IPS-20b (cell line): Measurements from ENCODE around the gene UNC80.

Experiments used
- H3K27ac ChIP-seq: one replicate; pipeline ENCODE4 v1.5.1; 2013; ENCODE audit warnings: low read length
- H3K27me3 ChIP-seq: 2 replicates; pipeline ENCODE4 v1.6.1; 2013; ENCODE audit warnings: mild to moderate bottlenecking, low read length, inconsistent platforms; ENCODE audit not compliant: insufficient read depth
- H3K36me3 ChIP-seq: 2 replicates; pipeline ENCODE4 v1.6.1; 2013; ENCODE audit warnings: low read depth, mild to moderate bottlenecking, inconsistent platforms, low read length, moderate library complexity; ENCODE audit not compliant: insufficient read depth
- H3K4me1 ChIP-seq: 2 replicates; pipeline ENCODE4 v1.6.1; 2013; ENCODE audit warnings: mild to moderate bottlenecking, control low read depth, inconsistent platforms, low read length, moderate library complexity; ENCODE audit not compliant: insufficient read depth
- H3K4me3 ChIP-seq: 2 replicates; pipeline ENCODE4 v1.5.1; 2013; ENCODE audit warnings: mild to moderate bottlenecking, low read length, inconsistent platforms
- H3K9ac ChIP-seq: 2 replicates; pipeline ENCODE4 v1.6.1; 2013; ENCODE audit warnings: low read depth, mild to moderate bottlenecking, inconsistent platforms, low read length, moderate library complexity
- H3K9me3 ChIP-seq: 2 replicates; pipeline ENCODE4 v1.6.1; 2013; ENCODE audit warnings: mild to moderate bottlenecking, low read depth, low read length, inconsistent platforms; ENCODE audit not compliant: insufficient read depth

Gene UNC80

DNA sequence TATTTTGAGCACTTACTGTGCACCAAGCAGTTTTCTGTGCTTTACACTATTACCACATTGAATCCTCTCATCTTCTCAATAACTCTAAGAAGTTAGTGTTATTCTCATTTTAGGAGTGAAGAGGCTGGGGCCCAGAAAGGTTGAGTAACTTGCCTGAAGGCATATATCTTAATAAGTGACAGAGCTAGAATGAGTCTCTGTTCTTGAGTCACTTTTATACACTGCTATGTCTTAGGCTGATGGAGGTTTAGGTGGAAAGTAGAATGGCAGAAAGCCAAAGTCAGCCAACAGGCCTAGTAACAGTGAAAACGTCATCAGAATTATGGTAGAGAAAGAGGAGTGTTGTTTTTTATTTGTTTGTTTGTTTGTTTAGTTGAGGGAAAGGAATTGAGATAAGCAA, 202.9 kb downstream of the UNC80 start:
- H3K9ac ChIP-seq = no peak overlapping the region
- no peaks in the 10 kb centered on the region for H3K27me3 ChIP-seq
- no peaks in the 10 kb centered on the region for H3K9me3 ChIP-seq
- no peaks in the 10 kb centered on the region for H3K36me3 ChIP-seq
- no peak overlapping the region for H3K27ac ChIP-seq
- no peak overlapping the region for H3K4me3 ChIP-seq
- no peaks in the 10 kb centered on the region for H3K4me1 ChIP-seq

DNA sequence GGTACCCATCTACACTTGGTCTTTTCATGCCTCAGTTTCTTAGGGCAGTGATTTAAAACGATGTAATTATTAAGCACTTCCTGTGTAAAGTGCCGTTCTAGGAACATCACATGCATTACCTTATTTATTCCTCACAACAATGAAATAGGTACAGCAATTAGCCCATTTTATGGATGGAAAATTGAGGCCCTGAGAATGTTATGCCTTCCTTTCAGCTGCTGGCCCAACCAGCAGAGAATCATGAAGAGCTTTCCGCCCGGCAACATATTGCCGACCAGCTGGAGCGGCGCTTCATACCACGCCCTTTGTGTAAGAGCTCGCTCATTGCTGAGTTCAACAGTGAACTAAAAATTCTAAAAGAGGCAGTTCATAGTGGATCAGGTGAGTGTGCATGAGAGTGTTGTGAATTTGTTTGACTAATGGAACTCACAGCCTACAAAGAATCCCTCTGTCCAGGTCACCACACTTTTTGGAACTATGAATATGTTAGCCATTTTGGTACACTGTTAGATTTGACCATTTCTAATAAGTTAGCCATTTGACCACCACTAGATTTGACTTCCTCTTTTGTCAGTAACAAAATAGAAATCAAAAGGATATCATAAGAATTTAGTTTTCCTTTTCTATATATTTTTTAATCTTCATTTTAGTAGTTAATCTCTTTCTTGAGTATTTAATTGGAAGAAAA, 205.2 kb downstream of the UNC80 start:
- Histone ChIP-seq H3K36me3 (no peaks in the 10 kb centered on the region), H3K4me1 (no peaks in the 10 kb centered on the region), H3K27ac (no peak overlapping the region)

GRCh38 chr2:209977386-209978239, 206.0 kb downstream of the UNC80 start:
- Histone ChIP-seq H3K4me3 (no peak overlapping the region), H3K36me3 (no peaks in the 10 kb centered on the region), H3K9me3 (no peaks in the 10 kb centered on the region), H3K4me1 (no peaks in the 10 kb centered on the region), H3K9ac (no peak overlapping the region), H3K27me3 (no peaks in the 10 kb centered on the region), H3K27ac (no peak overlapping the region)

More for the DNA sequence above, 205.2 kb downstream of the UNC80 start:
- Histone ChIP-seq H3K27me3 (no peaks in the 10 kb centered on the region), H3K9me3 (no peaks in the 10 kb centered on the region), H3K9ac (no peak overlapping the region), H3K4me3 (no peak overlapping the region)

DNA sequence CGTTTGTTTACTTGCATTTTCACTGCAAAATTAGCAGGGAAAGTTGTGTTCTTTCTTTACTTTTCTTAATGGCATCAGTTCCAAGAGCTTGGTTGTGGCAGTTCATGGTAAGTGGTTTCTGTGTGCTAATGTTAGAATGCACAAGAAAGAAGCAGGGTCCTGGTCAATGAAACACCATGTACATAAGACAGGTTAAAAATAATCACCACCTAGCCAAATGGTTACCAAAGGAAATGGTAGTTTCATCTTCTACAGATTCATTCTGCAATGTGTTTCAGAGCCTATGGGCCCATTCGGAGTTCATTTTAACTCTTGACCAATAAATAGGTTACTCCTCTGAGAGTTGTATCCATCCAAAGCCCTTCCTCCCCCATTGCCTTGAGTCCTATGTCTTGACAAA, 212.7 kb downstream of the UNC80 start:
- Histone ChIP-seq H3K4me3 (no peak overlapping the region), H3K9ac (no peak overlapping the region), H3K27ac (no peak overlapping the region), H3K4me1 (no peaks in the 10 kb centered on the region), H3K9me3 (no peaks in the 10 kb centered on the region), H3K27me3 (no peaks in the 10 kb centered on the region), H3K36me3 (no peaks in the 10 kb centered on the region)

DNA sequence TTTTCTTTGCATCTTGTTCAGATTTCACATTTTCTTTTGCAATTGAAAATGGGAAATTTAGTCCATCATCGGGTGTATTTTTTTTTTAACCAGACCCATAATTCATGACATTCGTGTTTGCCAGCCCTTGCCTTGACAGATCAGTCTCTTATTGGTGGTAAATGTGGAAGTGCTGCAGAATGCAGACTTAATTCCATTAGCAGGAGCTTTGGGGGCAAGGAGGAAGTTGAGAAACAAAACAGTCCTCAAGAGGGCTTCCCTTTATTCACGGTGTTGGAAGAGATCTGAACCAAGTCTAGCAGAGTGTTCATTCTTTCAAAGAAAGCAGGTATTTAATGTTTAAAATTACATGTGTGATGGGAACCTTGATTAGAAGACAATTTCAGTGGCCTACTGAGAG, 214.2 kb downstream of the UNC80 start:
- Histone ChIP-seq H3K36me3 (no peaks in the 10 kb centered on the region), H3K9ac (no peak overlapping the region), H3K27me3 (no peaks in the 10 kb centered on the region), H3K9me3 (no peaks in the 10 kb centered on the region), H3K4me1 (no peaks in the 10 kb centered on the region), H3K27ac (no peak overlapping the region), H3K4me3 (no peak overlapping the region)

GRCh38 chr2:209986415-209986814, 214.8 kb downstream of the UNC80 start:
- Histone ChIP-seq H3K27ac (no peak overlapping the region), H3K27me3 (no peaks in the 10 kb centered on the region), H3K9ac (no peak overlapping the region), H3K4me1 (no peaks in the 10 kb centered on the region), H3K4me3 (no peak overlapping the region), H3K9me3 (no peaks in the 10 kb centered on the region), H3K36me3 (no peaks in the 10 kb centered on the region)

GRCh38 chr2:209988010-209988409, 216.4 kb downstream of the UNC80 start:
- H3K4me1 ChIP-seq = no peaks in the 10 kb centered on the region
- no peaks in the 10 kb centered on the region for H3K36me3 ChIP-seq
- H3K27ac ChIP-seq = no peak overlapping the region
- no peak overlapping the region for H3K9ac ChIP-seq
- no peak overlapping the region for H3K4me3 ChIP-seq
- no peaks in the 10 kb centered on the region for H3K9me3 ChIP-seq
- H3K27me3 ChIP-seq = no peaks in the 10 kb centered on the region

DNA sequence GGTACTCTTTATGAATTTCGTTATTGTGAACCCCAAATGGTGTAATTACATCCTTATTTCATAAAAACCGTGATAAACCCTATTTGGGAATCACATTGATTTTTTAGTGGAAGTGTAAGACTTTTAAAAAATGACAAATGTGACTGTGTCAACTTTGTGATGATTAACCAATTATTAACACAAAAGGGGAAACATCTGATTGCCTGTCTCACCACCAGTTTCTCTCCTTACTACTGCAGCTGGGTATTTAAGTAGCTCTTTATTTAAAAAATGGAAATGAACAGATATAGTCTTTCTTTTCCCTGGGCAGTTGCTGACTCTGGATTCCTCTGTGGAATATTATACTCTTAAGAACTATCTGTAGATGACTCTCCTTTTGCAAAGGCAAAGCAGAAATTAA, 219.2 kb downstream of the UNC80 start:
- H3K9ac ChIP-seq = no peak overlapping the region
- H3K4me3 ChIP-seq = no peak overlapping the region
- no peak overlapping the region for H3K27ac ChIP-seq
- H3K27me3 ChIP-seq = no peaks in the 10 kb centered on the region
- no peaks in the 10 kb centered on the region for H3K4me1 ChIP-seq
- H3K36me3 ChIP-seq = no peaks in the 10 kb centered on the region
- H3K9me3 ChIP-seq = no peaks in the 10 kb centered on the region

DNA sequence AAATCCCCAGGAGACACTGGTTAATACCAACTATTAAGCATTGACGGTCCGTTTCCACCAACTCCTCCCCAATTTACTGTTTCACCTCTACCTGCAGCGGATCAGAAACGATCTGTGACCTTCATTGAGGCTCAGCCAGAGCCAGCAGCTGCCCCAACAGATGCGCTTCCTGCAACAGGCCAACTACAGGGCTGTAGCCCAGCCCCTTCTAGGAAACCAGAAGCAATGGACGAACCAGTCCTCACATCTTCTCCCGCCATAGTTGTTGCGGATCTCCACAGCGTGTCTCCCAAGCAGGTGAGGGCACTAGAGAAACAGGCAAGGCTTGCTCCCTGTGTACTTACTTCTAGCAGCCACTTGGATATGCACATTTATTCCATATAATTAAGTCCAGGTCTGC, 222.3 kb downstream of the UNC80 start:
- Histone ChIP-seq H3K9ac (no peak overlapping the region), H3K9me3 (no peaks in the 10 kb centered on the region), H3K27me3 (no peaks in the 10 kb centered on the region), H3K4me1 (no peaks in the 10 kb centered on the region), H3K27ac (no peak overlapping the region), H3K36me3 (no peaks in the 10 kb centered on the region), H3K4me3 (no peak overlapping the region)

DNA sequence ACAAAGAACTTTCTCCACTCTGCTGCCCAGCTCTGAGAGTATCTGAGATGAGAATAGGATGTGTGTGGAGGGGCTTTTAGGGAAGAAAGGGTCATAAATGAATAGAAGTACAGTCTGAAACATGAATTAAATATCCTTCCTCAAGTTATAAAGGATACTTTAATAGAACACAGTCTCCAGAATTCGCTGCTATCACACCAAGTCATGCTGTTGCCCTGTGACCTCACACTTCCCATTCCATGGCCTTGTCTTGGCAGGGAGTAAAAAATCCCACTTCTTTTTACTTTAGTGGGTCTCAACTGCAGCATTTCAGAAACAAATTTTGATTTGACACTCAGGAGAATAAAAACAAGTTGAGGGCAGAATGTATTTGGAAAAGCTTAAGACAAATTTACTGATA, 227.0 kb downstream of the UNC80 start:
- H3K4me1 ChIP-seq = peaks cover 11% of the 10 kb centered on the region
- no peaks in the 10 kb centered on the region for H3K9me3 ChIP-seq

GRCh38 chr2:210000464-210001324, 229.1 kb downstream of the UNC80 start:
- peaks cover 18% of the 10 kb centered on the region for H3K36me3 ChIP-seq
- peaks cover 16% of the 10 kb centered on the region for H3K4me1 ChIP-seq
- no peaks in the 10 kb centered on the region for H3K9me3 ChIP-seq
- H3K27ac ChIP-seq = no peak overlapping the region
- H3K9ac ChIP-seq = no peak overlapping the region
- H3K27me3 ChIP-seq = no peaks in the 10 kb centered on the region
- H3K4me3 ChIP-seq = no peak overlapping the region

More for the DNA sequence above, 227.0 kb downstream of the UNC80 start:
- Histone ChIP-seq H3K36me3 (no peaks in the 10 kb centered on the region), H3K9ac (no peak overlapping the region), H3K4me3 (no peak overlapping the region), H3K27me3 (no peaks in the 10 kb centered on the region), H3K27ac (no peak overlapping the region)
